ENCODE measurements around the gene MKNK2. TPM values are rescaled to one million over a fixed set of nuclear protein-coding genes. Genes with fewer than 3 reads are reported as not detected.

The MKNK2 gene
- total and polyA plus RNA-seq, 4 donors = 107 to 333 (median 160) TPM

- H3K36me3 ChIP-seq (ENCODE audit: control insufficient read depth in 4 of 4, insufficient read depth in 4 of 4, low read length in 4 of 4) = peaks cover 0 to 37% (median 10%) of the 10 kb centered on the region in 4 donors
- no peaks in the 10 kb centered on the region for H3K9me3 ChIP-seq (ENCODE audit: control insufficient read depth in 4 of 4, insufficient read depth in 3 of 4, low read length in 3 of 4)
- WGBS, 2 donors = 86 to 93% methylated on average over 26 of the region's 26 CpGs
- H3K4me3 ChIP-seq = no peak overlapping the region
- no peak for TF ChIP-seq CTCF (IDR thresholded peaks at IDR 0.05; ENCODE audit: control extremely low read depth, extremely low read depth)
- DNase-seq = no peak
- no peaks in the 10 kb centered on the region for H3K4me1 ChIP-seq (ENCODE audit: control insufficient read depth in 5 of 5, insufficient read depth in 5 of 5, low read length in 5 of 5)
- no peak for ATAC-seq (ENCODE audit: insufficient read depth, low FRiP score)
- H3K27ac ChIP-seq (ENCODE audit: low read depth in 1 of 2, low read length in 1 of 2) = no peak overlapping the region
- H3K27me3 ChIP-seq (ENCODE audit: control insufficient read depth in 3 of 3, insufficient read depth in 3 of 3, low read length in 2 of 3) = no peaks in the 10 kb centered on the region
- no peak overlapping the region for H3K9ac ChIP-seq (ENCODE audit: insufficient read depth in 1 of 2, low read length in 2 of 2)
Measured at GRCh38 chr19:1999856-2000515, 51.1 kb downstream of the MKNK2 start.

GRCh38 chr19:1998712-1999708, 52.0 kb downstream of the MKNK2 start:
- DNase-seq = no peak
- H3K9me3 ChIP-seq (ENCODE audit: control insufficient read depth in 4 of 4, insufficient read depth in 3 of 4, low read length in 3 of 4) = no peaks in the 10 kb centered on the region
- 93 to 94% methylated on average over 52 of the region's 52 CpGs for WGBS, 2 donors
- H3K27ac ChIP-seq (ENCODE audit: low read depth in 1 of 2, low read length in 1 of 2) = no peak overlapping the region
- no peak for ATAC-seq (ENCODE audit: insufficient read depth, low FRiP score)
- H3K9ac ChIP-seq (ENCODE audit: insufficient read depth in 1 of 2, low read length in 2 of 2) = no peak overlapping the region
- peaks cover 0 to 36% (median 10%) of the 10 kb centered on the region in 4 donors for H3K36me3 ChIP-seq (ENCODE audit: control insufficient read depth in 4 of 4, insufficient read depth in 4 of 4, low read length in 4 of 4)
- H3K4me1 ChIP-seq (ENCODE audit: control insufficient read depth in 5 of 5, insufficient read depth in 5 of 5, low read length in 5 of 5) = no peaks in the 10 kb centered on the region
- no peak overlapping the region for H3K4me3 ChIP-seq
- no peaks in the 10 kb centered on the region for H3K27me3 ChIP-seq (ENCODE audit: control insufficient read depth in 3 of 3, insufficient read depth in 3 of 3, low read length in 2 of 3)
- no peak for TF ChIP-seq CTCF (IDR thresholded peaks at IDR 0.05; ENCODE audit: control extremely low read depth, extremely low read depth)

- Histone ChIP-seq H3K27ac (ENCODE audit: low read depth in 1 of 2, low read length in 1 of 2) (no peak overlapping the region), H3K4me1 (ENCODE audit: control insufficient read depth in 5 of 5, insufficient read depth in 5 of 5, low read length in 5 of 5) (no peaks in the 10 kb centered on the region), H3K9ac (ENCODE audit: insufficient read depth in 1 of 2, low read length in 2 of 2) (no peak overlapping the region), H3K27me3 (ENCODE audit: control insufficient read depth in 3 of 3, insufficient read depth in 3 of 3, low read length in 2 of 3) (no peaks in the 10 kb centered on the region), H3K36me3 (ENCODE audit: control insufficient read depth in 4 of 4, insufficient read depth in 4 of 4, low read length in 4 of 4) (peaks cover 0 to 37% (median 14%) of the 10 kb centered on the region in 4 donors), H3K4me3 (no peak overlapping the region), H3K9me3 (ENCODE audit: control insufficient read depth in 4 of 4, insufficient read depth in 3 of 4, low read length in 3 of 4) (no peaks in the 10 kb centered on the region)
- WGBS, 2 donors = 94 to 96% methylated on average over 31 of the region's 31 CpGs
- no peak for ATAC-seq (ENCODE audit: insufficient read depth, low FRiP score)
- no peak for DNase-seq
- TF ChIP-seq CTCF (IDR thresholded peaks at IDR 0.05; ENCODE audit: control extremely low read depth, extremely low read depth) = no peak
Measured at GRCh38 chr19:1997353-1998233, 53.5 kb downstream of the MKNK2 start.
